ENCODE data around the gene SCN2B. TPM values are rescaled to one million over a fixed set of nuclear protein-coding genes. Genes with fewer than 3 reads are reported as not detected.

SCN2B gene
- total and polyA plus RNA-seq, 12 donors, result 2.9 to 26.7 (median 16.1) TPM

DNA sequence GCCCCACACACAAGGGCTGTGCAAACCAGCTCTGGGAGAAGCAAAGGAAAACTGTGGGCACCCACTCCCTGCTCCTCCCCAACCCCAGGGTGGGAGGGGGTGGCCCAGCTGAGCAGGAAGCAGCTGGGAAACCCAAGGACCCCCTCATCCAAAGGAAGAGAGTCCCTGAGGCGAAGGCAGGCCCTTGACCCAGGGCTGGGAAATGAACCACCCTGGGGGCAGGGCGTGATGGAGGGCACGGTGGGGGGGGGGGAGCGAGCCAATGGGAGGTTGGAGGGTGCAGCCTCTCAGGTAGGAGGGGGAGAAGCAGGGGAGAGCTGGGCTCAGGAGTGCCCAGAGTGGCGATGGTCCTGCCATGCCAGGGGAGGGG is 40.7 kb downstream of the SCN2B start:
- ATAC-seq, result peak in 1 of 8 donors; percentile 7
- WGBS, 2 donors, result 92% methylated on average over 3 to 5 of the region's 5 CpGs
- no peak for DNase-seq

DNA sequence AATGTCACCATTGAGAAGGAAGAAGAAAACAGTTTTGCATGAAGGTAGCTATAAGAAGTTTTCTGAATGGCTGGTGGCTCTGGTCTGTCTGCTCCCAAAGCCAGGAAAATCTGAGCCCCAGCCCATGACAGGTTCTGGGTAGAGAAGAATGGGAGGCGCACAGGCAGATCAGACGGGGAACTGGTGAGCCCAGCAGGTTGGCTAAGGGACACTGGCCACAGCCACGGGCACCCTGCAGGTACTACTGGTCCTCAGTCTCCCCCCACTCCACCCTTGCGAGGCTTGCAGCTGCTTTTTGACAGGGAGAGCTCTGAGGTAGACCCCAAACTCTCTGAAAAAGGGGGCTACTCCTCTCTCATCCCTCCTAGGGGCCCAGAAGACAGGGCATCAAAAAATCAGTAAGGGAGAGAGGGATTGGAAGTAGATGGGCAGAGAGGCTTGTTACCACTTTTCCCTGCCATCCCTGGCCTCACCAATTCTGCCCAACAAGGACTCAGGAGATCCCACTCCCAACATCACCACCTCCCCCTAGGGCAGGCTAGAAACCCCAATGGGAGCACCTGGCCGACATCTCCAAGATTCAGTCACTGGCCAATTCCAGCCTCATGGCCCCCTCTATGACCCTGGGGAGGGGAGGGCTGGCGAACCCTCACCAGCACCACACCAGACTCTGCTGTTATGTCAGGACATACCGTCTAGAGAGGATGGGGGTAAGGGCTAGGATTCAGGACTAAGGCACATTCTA is 41.2 kb downstream of the SCN2B start:
- H3K4me3 ChIP-seq, result no peak overlapping the region
- ATAC-seq (no peak), DNase-seq (no peak)
- peaks cover 0 to 4% (median 0%) of the 10 kb centered on the region in 9 donors for H3K4me1 ChIP-seq
- peaks cover 0 to 8% (median 0%) of the 10 kb centered on the region in 9 donors for H3K36me3 ChIP-seq
- H3K27me3 ChIP-seq, result no peaks in the 10 kb centered on the region
- H3K9me3 ChIP-seq, result no peaks in the 10 kb centered on the region
- intact Hi-C loops (cut with DNase I), result no loop called here
- no peak overlapping the region for H3K27ac ChIP-seq
- TF ChIP-seq, protein P1, sequence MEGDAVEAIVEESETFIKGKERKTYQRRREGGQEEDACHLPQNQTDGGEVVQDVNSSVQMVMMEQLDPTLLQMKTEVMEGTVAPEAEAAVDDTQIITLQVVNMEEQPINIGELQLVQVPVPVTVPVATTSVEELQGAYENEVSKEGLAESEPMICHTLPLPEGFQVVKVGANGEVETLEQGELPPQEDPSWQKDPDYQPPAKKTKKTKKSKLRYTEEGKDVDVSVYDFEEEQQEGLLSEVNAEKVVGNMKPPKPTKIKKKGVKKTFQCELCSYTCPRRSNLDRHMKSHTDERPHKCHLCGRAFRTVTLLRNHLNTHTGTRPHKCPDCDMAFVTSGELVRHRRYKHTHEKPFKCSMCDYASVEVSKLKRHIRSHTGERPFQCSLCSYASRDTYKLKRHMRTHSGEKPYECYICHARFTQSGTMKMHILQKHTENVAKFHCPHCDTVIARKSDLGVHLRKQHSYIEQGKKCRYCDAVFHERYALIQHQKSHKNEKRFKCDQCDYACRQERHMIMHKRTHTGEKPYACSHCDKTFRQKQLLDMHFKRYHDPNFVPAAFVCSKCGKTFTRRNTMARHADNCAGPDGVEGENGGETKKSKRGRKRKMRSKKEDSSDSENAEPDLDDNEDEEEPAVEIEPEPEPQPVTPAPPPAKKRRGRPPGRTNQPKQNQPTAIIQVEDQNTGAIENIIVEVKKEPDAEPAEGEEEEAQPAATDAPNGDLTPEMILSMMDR (IDR thresholded peaks at IDR 0.05), result no peak
- WGBS, 2 donors, result 81% methylated on average over 7 of the region's 7 CpGs

More for the DNA sequence above, 40.7 kb downstream of the SCN2B start:
- Histone ChIP-seq H3K9me3 (no peaks in the 10 kb centered on the region), H3K27ac (no peak overlapping the region), H3K4me1 (peaks cover 0 to 4% (median 0%) of the 10 kb centered on the region in 9 donors), H3K36me3 (peaks cover 0 to 8% (median 0%) of the 10 kb centered on the region in 9 donors), H3K4me3 (no peak overlapping the region), H3K27me3 (no peaks in the 10 kb centered on the region)
- TF ChIP-seq, protein P1 (IDR thresholded peaks at IDR 0.05), result no peak
- intact Hi-C loops (cut with DNase I), result no loop called here

DNA sequence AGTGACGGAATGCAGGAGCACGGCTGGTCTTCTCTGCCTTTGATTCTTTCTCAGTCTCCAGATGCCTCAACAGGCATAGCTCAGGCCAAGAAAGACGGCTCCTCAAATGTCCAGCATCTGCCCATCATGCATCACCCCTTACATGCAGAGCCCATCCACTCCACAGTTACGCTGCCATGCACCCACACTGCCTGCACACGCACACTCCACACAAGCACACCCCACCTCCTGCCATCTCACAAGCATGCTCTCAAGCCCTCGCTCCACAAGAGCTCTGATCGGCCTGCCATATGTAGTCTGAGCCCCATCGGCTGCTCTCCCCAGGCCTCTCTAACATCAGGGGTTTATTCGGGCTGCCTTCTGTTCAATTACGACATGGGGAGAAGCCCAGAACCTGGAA is 42.6 kb downstream of the SCN2B start:
- no peak for DNase-seq
- no peak overlapping the region for H3K27ac ChIP-seq
- peaks cover 0 to 13% (median 5%) of the 10 kb centered on the region in 9 donors for H3K4me1 ChIP-seq
- H3K36me3 ChIP-seq, result peaks cover 0 to 8% (median 0%) of the 10 kb centered on the region in 9 donors
- no peak for ATAC-seq
- TF ChIP-seq, protein P1 (IDR thresholded peaks at IDR 0.05), result no peak
- H3K27me3 ChIP-seq, result no peaks in the 10 kb centered on the region
- WGBS, 2 donors, result 90 to 93% methylated on average over 10 of the region's 10 CpGs
- H3K4me3 ChIP-seq, result no peak overlapping the region
- intact Hi-C loops (cut with DNase I), result no loop called here
- H3K9me3 ChIP-seq, result no peaks in the 10 kb centered on the region

DNA sequence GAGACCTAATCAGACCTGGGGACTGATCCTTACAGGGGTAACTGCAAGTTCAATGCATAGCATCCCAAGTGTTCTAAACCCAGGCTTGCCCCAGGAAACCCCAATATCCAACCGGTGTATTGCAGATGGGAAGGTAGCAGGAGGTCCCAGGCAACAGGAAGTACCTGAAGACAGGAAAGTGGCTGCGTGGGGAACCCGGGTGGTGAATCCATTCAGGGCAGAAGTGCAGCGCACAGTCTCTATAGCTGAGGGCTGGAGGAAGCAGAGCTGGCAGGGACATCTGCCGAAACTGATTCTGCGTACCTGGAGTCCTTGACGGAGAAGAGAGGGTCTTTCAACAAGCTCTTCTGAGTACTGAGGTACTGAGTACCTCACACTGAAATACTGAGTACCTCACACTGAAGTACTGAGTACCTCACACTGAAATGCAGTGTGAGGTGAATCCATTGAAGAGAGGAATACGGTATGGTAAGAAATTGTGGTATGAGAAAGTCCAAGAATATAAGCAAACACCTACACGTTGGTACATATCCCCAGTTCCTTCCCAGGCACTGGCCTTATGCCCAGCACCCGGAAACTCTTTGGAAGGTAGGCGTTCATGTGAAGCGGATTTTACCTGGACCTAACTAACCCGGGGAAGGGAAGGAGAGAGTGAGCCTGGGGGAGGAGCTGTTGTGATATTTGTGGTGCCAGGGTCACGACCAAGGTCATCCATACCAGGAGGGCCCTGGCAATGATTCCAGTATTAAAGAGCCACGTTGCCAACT is 43.9 kb downstream of the SCN2B start:
- intact Hi-C loops (cut with DNase I), result no loop called here
- H3K27me3 ChIP-seq, result no peaks in the 10 kb centered on the region
- TF ChIP-seq, protein P1 (IDR thresholded peaks at IDR 0.05), result no peak
- WGBS, 2 donors, result 82 to 86% methylated on average over 15 of the region's 15 CpGs
- no peaks in the 10 kb centered on the region for H3K9me3 ChIP-seq
- no peak overlapping the region for H3K4me3 ChIP-seq
- DNase-seq, result no peak
- H3K36me3 ChIP-seq, result peaks cover 0 to 6% (median 0%) of the 10 kb centered on the region in 9 donors
- peaks cover 0 to 19% (median 5%) of the 10 kb centered on the region in 9 donors for H3K4me1 ChIP-seq
- H3K27ac ChIP-seq, result no peak overlapping the region
- ATAC-seq, result no peak
